Measurements from ENCODE around the gene CANX.

CANX gene

GRCh38 chr5:179727106-179727505 is 28.3 kb downstream of the CANX start:
- no peak for DNase-seq (ENCODE audit: low read depth)
- no peak overlapping the region for H3K4me3 ChIP-seq (ENCODE audit: control insufficient read depth, low read depth, low read length)
- no peak for TF ChIP-seq CTCF (conservative IDR thresholded peaks at IDR 0.05; ENCODE audit: control insufficient read depth, insufficient read depth, low read depth, low read length)

GRCh38 chr5:179729303-179729702 is 30.5 kb downstream of the CANX start:
- no peak overlapping the region for H3K4me3 ChIP-seq (ENCODE audit: control insufficient read depth, low read depth, low read length)
- no peak for DNase-seq (ENCODE audit: low read depth)
- TF ChIP-seq CTCF (conservative IDR thresholded peaks at IDR 0.05; ENCODE audit: control insufficient read depth, insufficient read depth, low read depth, low read length), result no peak

- H3K4me3 ChIP-seq (ENCODE audit: control insufficient read depth, low read depth, low read length), result no peak overlapping the region
- no peak for TF ChIP-seq CTCF (conservative IDR thresholded peaks at IDR 0.05; ENCODE audit: control insufficient read depth, insufficient read depth, low read depth, low read length)
- no peak for DNase-seq (ENCODE audit: low read depth)
These were observed 31.0 kb downstream of the CANX start for GRCh38 chr5:179729727-179730126.

- no peak overlapping the region for H3K4me3 ChIP-seq (ENCODE audit: control insufficient read depth, low read depth, low read length)
- no peak for DNase-seq (ENCODE audit: low read depth)
- no peak for TF ChIP-seq CTCF (conservative IDR thresholded peaks at IDR 0.05; ENCODE audit: control insufficient read depth, insufficient read depth, low read depth, low read length)
These were observed 31.6 kb downstream of the CANX start for GRCh38 chr5:179730356-179730755.

GRCh38 chr5:179730852-179731251 is 32.1 kb downstream of the CANX start:
- TF ChIP-seq CTCF (conservative IDR thresholded peaks at IDR 0.05; ENCODE audit: control insufficient read depth, insufficient read depth, low read depth, low read length), result no peak
- no peak overlapping the region for H3K4me3 ChIP-seq (ENCODE audit: control insufficient read depth, low read depth, low read length)
- no peak for DNase-seq (ENCODE audit: low read depth)

GRCh38 chr5:179731791-179732411 is 33.1 kb downstream of the CANX start:
- peak overlapping the region; percentile 40 for H3K4me3 ChIP-seq (ENCODE audit: control insufficient read depth, low read depth, low read length)
- TF ChIP-seq CTCF (conservative IDR thresholded peaks at IDR 0.05; ENCODE audit: control insufficient read depth, insufficient read depth, low read depth, low read length), result no peak
- peak; percentile 91 for DNase-seq (ENCODE audit: low read depth)
